ENCODE measurements around the gene MCFD2. TPM values are rescaled to one million over a fixed set of nuclear protein-coding genes. Genes with fewer than 3 reads are reported as not detected.

Gene MCFD2
- total RNA-seq, 1 experiment from 2014 or later: 84.9 TPM

DNA sequence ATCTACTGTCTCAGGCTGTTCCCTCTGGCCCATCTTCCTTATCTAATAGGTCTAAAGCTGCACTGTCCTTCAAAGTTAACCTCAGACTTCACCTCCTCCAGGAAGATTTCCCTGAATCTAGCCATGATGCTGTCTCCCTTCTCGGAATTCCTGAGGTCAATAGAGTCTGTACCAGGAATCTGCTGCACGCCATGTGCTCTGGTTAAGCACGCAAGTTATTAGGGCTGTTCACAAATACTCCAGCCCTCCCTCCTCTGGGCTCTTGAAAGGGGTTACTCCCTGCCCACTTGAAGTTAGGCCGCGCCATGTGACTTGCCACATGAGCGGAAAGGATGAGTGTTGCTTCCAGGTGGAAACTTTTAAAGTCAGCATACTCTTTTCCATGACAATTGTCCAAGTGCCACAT, 43.6 kb downstream of the MCFD2 start:
- peaks cover 25% of the 10 kb centered on the region for H3K4me1 ChIP-seq (ENCODE audit: control insufficient read depth, insufficient read depth, low read length)
- ChIA-PET POLR2A (no interaction called here), CTCF (interaction anchor here (0.7 kb wide), 1 partner anchor 138 kb away, joined by 3 read pairs; no protein-coding TSS in a partner anchor)
- H3K9me3 ChIP-seq (ENCODE audit: control insufficient read depth, insufficient read depth, low read depth, low read length): no peaks in the 10 kb centered on the region; the same call in 1 of the 2 replicates
- intact Hi-C loops (cut with micrococcal nuclease; ENCODE audit: unreplicated experiment): no loop called here
- DNase-seq (ENCODE audit: low read depth, low spot score) (no peak), ATAC-seq (no peak)
- no peaks in the 10 kb centered on the region for H3K36me3 ChIP-seq (ENCODE audit: control insufficient read depth, insufficient read depth, low read length)
- in situ Hi-C loops (cut with HindIII; ENCODE audit: low pct_unique_long_range_greater_than_20kb, low sequenced_read_pairs): no loop called here
- H3K4me3 ChIP-seq (ENCODE audit: low read depth in 2 of 2, low read length in 2 of 2): no peak overlapping the region
- H3K27me3 ChIP-seq (ENCODE audit: control insufficient read depth, insufficient read depth, low read length): no peaks in the 10 kb centered on the region
- TF ChIP-seq POLR2AphosphoS5 (IDR thresholded peaks at IDR 0.05; ENCODE audit: low read depth, low read length): no peak
- TF ChIP-seq SIN3A (IDR thresholded peaks at IDR 0.05; ENCODE audit: borderline replicate concordance, insufficient read depth, low read depth, low read length): no peak
- TF ChIP-seq, protein P1, sequence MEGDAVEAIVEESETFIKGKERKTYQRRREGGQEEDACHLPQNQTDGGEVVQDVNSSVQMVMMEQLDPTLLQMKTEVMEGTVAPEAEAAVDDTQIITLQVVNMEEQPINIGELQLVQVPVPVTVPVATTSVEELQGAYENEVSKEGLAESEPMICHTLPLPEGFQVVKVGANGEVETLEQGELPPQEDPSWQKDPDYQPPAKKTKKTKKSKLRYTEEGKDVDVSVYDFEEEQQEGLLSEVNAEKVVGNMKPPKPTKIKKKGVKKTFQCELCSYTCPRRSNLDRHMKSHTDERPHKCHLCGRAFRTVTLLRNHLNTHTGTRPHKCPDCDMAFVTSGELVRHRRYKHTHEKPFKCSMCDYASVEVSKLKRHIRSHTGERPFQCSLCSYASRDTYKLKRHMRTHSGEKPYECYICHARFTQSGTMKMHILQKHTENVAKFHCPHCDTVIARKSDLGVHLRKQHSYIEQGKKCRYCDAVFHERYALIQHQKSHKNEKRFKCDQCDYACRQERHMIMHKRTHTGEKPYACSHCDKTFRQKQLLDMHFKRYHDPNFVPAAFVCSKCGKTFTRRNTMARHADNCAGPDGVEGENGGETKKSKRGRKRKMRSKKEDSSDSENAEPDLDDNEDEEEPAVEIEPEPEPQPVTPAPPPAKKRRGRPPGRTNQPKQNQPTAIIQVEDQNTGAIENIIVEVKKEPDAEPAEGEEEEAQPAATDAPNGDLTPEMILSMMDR (IDR thresholded peaks at IDR 0.05): no peak
- no peak for TF ChIP-seq REST (IDR thresholded peaks at IDR 0.05; ENCODE audit: insufficient read depth in 1 of 2, low read depth in 2 of 2, low read length in 1 of 2)
- no peak for TF ChIP-seq TCF7L2 (IDR thresholded peaks at IDR 0.05; ENCODE audit: low read depth, low read length)
- peak overlapping the region; percentile 78; the same call in 1 of the 2 replicates for H3K27ac ChIP-seq (ENCODE audit: low read length)
- BruUV-seq (replicated peaks): no TSS peak

- POLR2A ChIA-PET: no interaction called here
- Histone ChIP-seq H3K36me3 (ENCODE audit: control insufficient read depth, insufficient read depth, low read length) (no peaks in the 10 kb centered on the region), H3K4me1 (ENCODE audit: control insufficient read depth, insufficient read depth, low read length) (peaks cover 23% of the 10 kb centered on the region), H3K27ac (ENCODE audit: low read length) (no peak overlapping the region), H3K9me3 (ENCODE audit: control insufficient read depth, insufficient read depth, low read depth, low read length) (no peaks in the 10 kb centered on the region; the same call in 1 of the 2 replicates), H3K27me3 (ENCODE audit: control insufficient read depth, insufficient read depth, low read length) (no peaks in the 10 kb centered on the region), H3K4me3 (ENCODE audit: low read depth in 2 of 2, low read length in 2 of 2) (no peak overlapping the region)
- CTCF ChIA-PET: no interaction called here
- DNase-seq (ENCODE audit: low read depth, low spot score) (no peak), ATAC-seq (no peak)
- intact Hi-C loops (cut with micrococcal nuclease; ENCODE audit: unreplicated experiment): no loop called here
- TF ChIP-seq SIN3A (IDR thresholded peaks at IDR 0.05; ENCODE audit: borderline replicate concordance, insufficient read depth, low read depth, low read length) (no peak), REST (IDR thresholded peaks at IDR 0.05; ENCODE audit: insufficient read depth in 1 of 2, low read depth in 2 of 2, low read length in 1 of 2) (no peak), POLR2AphosphoS5 (IDR thresholded peaks at IDR 0.05; ENCODE audit: low read depth, low read length) (no peak), TCF7L2 (IDR thresholded peaks at IDR 0.05; ENCODE audit: low read depth, low read length) (no peak)
- TF ChIP-seq, protein P1 (IDR thresholded peaks at IDR 0.05): no peak
- no TSS peak for BruUV-seq (replicated peaks)
- in situ Hi-C loops (cut with HindIII; ENCODE audit: low pct_unique_long_range_greater_than_20kb, low sequenced_read_pairs): no loop called here
Measured at GRCh38 chr2:46870051-46870839, 45.4 kb downstream of the MCFD2 start.
